Measurements from ENCODE around the gene SOX10. TPM values are rescaled to one million over a fixed set of nuclear protein-coding genes. Genes with fewer than 3 reads are reported as not detected.
A peak's percentile ranks its signal among the peaks of the same experiment; 100 is the strongest.

The SOX10 gene
- total and polyA plus RNA-seq, 2 of the 13 experiments (the other 11 are each of a cell fraction or from before 2014, with no cell fraction given), result not detected

DNA sequence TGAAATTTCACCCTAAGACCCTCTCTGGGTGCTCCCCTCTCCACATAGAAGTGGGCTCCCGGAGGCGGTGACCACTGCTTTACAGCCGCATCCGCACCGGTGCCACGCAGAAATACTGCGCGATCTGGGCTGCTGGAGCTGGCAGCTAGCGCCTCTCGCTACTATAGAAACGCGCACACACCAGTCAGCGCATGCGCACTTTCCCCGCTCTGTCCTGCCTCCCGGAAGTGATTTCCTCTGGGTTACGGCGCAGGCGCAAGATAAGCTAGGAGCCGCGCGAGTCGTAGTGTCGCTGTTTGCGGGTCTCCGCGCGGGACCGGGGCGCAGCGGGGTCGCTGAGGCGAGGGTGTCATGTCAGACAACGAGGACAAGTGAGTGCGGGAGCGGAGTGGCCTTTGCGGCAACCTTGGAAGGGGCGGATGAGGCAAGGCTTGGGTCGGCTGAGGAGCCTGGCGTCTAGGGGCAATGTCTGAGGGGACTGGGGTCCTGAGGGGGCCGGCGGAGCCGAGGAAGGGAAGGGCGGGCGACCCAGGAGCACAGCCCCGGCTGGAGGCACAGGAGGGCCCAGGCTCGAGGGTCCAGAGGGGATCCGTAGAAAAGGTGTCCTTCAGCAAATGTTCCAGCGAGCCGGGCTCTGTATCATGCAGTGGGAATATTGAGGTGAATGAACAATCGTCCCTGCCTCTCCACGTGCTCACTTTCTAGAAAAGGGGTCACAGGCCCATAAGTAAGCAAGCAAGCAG, 30.7 kb downstream of the SOX10 start, which contains the start of the genes C22orf23 and POLR2F (continued):
- TF ChIP-seq KDM2A (CRISPR knock-in tag; IDR thresholded peaks at IDR 0.05; ENCODE audit: borderline replicate concordance, low read depth), result peak; percentile 90
- peak; percentile 62; the same call in 1 of the 2 replicates for TF ChIP-seq ELF3 (CRISPR knock-in tag; IDR thresholded peaks at IDR 0.05)
- TF ChIP-seq ZBTB8A (CRISPR knock-in tag; IDR thresholded peaks at IDR 0.05; ENCODE audit: borderline replicate concordance, low read depth), result no peak
- peak; percentile 57; the same call in 1 of the 2 replicates for TF ChIP-seq ZNF317 (CRISPR knock-in tag; IDR thresholded peaks at IDR 0.05)
- TF ChIP-seq, protein P1, sequence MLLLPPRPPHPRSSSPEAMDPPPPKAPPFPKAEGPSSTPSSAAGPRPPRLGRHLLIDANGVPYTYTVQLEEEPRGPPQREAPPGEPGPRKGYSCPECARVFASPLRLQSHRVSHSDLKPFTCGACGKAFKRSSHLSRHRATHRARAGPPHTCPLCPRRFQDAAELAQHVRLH (CRISPR knock-in tag; IDR thresholded peaks at IDR 0.05; ENCODE audit: borderline replicate concordance, low read depth), result 0 out of 2 replicates have a peak, but pooled peaks have one; percentile 72
- TF ChIP-seq, protein P2, sequence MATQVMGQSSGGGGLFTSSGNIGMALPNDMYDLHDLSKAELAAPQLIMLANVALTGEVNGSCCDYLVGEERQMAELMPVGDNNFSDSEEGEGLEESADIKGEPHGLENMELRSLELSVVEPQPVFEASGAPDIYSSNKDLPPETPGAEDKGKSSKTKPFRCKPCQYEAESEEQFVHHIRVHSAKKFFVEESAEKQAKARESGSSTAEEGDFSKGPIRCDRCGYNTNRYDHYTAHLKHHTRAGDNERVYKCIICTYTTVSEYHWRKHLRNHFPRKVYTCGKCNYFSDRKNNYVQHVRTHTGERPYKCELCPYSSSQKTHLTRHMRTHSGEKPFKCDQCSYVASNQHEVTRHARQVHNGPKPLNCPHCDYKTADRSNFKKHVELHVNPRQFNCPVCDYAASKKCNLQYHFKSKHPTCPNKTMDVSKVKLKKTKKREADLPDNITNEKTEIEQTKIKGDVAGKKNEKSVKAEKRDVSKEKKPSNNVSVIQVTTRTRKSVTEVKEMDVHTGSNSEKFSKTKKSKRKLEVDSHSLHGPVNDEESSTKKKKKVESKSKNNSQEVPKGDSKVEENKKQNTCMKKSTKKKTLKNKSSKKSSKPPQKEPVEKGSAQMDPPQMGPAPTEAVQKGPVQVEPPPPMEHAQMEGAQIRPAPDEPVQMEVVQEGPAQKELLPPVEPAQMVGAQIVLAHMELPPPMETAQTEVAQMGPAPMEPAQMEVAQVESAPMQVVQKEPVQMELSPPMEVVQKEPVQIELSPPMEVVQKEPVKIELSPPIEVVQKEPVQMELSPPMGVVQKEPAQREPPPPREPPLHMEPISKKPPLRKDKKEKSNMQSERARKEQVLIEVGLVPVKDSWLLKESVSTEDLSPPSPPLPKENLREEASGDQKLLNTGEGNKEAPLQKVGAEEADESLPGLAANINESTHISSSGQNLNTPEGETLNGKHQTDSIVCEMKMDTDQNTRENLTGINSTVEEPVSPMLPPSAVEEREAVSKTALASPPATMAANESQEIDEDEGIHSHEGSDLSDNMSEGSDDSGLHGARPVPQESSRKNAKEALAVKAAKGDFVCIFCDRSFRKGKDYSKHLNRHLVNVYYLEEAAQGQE (IDR thresholded peaks at IDR 0.05; ENCODE audit: borderline replicate concordance in 1 of 2, low read depth in 1 of 2, low read length in 2 of 2), result peak in 1 of 2 experiments; percentile 10; a peak in 1 of 4 replicates
- no peak for TF ChIP-seq ZNF674 (CRISPR knock-in tag; IDR thresholded peaks at IDR 0.05; ENCODE audit: low read depth)
- TF ChIP-seq MIER2 (CRISPR knock-in tag; IDR thresholded peaks at IDR 0.05), result no peak
- TF ChIP-seq, protein P3, sequence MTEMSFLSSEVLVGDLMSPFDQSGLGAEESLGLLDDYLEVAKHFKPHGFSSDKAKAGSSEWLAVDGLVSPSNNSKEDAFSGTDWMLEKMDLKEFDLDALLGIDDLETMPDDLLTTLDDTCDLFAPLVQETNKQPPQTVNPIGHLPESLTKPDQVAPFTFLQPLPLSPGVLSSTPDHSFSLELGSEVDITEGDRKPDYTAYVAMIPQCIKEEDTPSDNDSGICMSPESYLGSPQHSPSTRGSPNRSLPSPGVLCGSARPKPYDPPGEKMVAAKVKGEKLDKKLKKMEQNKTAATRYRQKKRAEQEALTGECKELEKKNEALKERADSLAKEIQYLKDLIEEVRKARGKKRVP (CRISPR knock-in tag; IDR thresholded peaks at IDR 0.05), result no peak
- no peak for TF ChIP-seq SMYD3 (CRISPR knock-in tag; IDR thresholded peaks at IDR 0.05)
- TF ChIP-seq SSRP1 (CRISPR knock-in tag; IDR thresholded peaks at IDR 0.05), result no peak
- TF ChIP-seq IRF2 (CRISPR knock-in tag; IDR thresholded peaks at IDR 0.05), result peak; percentile 78
- TF ChIP-seq ZNF484 (CRISPR knock-in tag; IDR thresholded peaks at IDR 0.05; ENCODE audit: borderline replicate concordance, low read depth), result no peak
- TF ChIP-seq ADNP (CRISPR knock-in tag; IDR thresholded peaks at IDR 0.05), result no peak
- TF ChIP-seq ZSCAN9 (CRISPR knock-in tag; IDR thresholded peaks at IDR 0.05; ENCODE audit: borderline replicate concordance), result no peak
- TF ChIP-seq ZBTB1 (CRISPR knock-in tag; IDR thresholded peaks at IDR 0.05; ENCODE audit: borderline replicate concordance), result no peak
- no peak for TF ChIP-seq ZNF33A (CRISPR knock-in tag; IDR thresholded peaks at IDR 0.05; ENCODE audit: borderline replicate concordance)
- TF ChIP-seq, protein P4, sequence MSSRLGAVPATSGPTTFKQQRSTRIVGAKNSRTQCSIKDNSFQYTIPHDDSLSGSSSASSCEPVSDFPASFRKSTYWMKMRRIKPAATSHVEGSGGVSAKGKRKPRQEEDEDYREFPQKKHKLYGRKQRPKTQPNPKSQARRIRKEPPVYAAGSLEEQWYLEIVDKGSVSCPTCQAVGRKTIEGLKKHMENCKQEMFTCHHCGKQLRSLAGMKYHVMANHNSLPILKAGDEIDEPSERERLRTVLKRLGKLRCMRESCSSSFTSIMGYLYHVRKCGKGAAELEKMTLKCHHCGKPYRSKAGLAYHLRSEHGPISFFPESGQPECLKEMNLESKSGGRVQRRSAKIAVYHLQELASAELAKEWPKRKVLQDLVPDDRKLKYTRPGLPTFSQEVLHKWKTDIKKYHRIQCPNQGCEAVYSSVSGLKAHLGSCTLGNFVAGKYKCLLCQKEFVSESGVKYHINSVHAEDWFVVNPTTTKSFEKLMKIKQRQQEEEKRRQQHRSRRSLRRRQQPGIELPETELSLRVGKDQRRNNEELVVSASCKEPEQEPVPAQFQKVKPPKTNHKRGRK (CRISPR knock-in tag; IDR thresholded peaks at IDR 0.05), result no peak
- TF ChIP-seq ZNF776 (CRISPR knock-in tag; IDR thresholded peaks at IDR 0.05), result no peak
- TF ChIP-seq, protein P5, sequence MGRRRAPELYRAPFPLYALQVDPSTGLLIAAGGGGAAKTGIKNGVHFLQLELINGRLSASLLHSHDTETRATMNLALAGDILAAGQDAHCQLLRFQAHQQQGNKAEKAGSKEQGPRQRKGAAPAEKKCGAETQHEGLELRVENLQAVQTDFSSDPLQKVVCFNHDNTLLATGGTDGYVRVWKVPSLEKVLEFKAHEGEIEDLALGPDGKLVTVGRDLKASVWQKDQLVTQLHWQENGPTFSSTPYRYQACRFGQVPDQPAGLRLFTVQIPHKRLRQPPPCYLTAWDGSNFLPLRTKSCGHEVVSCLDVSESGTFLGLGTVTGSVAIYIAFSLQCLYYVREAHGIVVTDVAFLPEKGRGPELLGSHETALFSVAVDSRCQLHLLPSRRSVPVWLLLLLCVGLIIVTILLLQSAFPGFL (CRISPR knock-in tag; IDR thresholded peaks at IDR 0.05), result no peak; the same call in 1 of the 2 replicates

Data from HepG2 (cell line).